GM12878 (cell line): ENCODE results near the gene IGFLR1.

ENCODE experiments used
- CBFB ChIP-seq: IDR thresholded peaks from 2 replicates; pipeline ENCODE4 v1.6.1; 2016; ENCODE audit warnings: antibody characterized with exemption, low read depth
- EED ChIP-seq: sonication (generic); IDR thresholded peaks from 2 replicates; pipeline ENCODE4 v1.6.1; 2016; ENCODE audit warnings: antibody characterized with exemption, low read depth
- HDAC2 ChIP-seq: fragments of 200-600 bp; sonication (generic); IDR thresholded peaks from 2 replicates; pipeline ENCODE4 v1.6.1; 2017
- HDAC6 ChIP-seq: fragments of 200-600 bp; sonication (generic); IDR thresholded peaks from one replicate; pipeline ENCODE4 v1.8.0; 2017; ENCODE audit warnings: antibody characterized with exemption; ENCODE audit not compliant: unreplicated experiment
- POLR2AphosphoS5 ChIP-seq: IDR thresholded peaks from 2 replicates; pipeline ENCODE4 v1.6.1; 2011; ENCODE audit warnings: mild to moderate bottlenecking, low read length, inconsistent platforms
- TF ChIP-seq, protein P1 (sequence below), 3 experiments: IDR thresholded peaks in 2 of 3; conservative IDR thresholded peaks in 1 of 3; 2 replicates each; pipeline ENCODE4 v1.5.1; 2011; ENCODE audit warnings: low read depth in 3 of 3, low read length in 3 of 3, mild to moderate bottlenecking in 3 of 3, control low read depth in 2 of 3, moderate library complexity in 2 of 3, inconsistent platforms in 1 of 3, mixed read lengths in 1 of 3; ENCODE audit not compliant: control insufficient read depth in 2 of 3, insufficient read depth in 1 of 3; ENCODE audit errors: extremely low read depth in 1 of 3

DNA sequence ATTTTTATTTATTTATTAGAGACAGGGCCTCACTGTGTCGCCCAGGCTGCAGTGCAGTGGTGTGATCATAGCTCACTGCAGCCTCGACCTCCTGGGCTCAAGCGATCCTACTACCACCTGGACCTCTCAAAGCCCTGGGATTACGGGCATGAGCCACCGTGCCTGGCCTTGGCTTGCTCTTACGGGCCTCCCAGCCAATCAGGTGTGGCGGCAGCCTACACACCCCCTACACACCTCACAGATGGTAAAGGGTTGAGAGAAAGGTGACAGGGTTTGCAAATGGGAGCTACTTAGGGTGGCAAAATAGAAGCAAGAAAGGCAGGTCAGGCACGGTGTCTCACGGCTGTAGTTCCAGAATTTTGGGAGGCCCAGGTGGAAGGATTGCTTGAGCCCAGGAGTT lies 38.9 kb downstream of the IGFLR1 start:
- no peak for TF ChIP-seq EED
- TF ChIP-seq CBFB, result no peak
- TF ChIP-seq, protein P1, sequence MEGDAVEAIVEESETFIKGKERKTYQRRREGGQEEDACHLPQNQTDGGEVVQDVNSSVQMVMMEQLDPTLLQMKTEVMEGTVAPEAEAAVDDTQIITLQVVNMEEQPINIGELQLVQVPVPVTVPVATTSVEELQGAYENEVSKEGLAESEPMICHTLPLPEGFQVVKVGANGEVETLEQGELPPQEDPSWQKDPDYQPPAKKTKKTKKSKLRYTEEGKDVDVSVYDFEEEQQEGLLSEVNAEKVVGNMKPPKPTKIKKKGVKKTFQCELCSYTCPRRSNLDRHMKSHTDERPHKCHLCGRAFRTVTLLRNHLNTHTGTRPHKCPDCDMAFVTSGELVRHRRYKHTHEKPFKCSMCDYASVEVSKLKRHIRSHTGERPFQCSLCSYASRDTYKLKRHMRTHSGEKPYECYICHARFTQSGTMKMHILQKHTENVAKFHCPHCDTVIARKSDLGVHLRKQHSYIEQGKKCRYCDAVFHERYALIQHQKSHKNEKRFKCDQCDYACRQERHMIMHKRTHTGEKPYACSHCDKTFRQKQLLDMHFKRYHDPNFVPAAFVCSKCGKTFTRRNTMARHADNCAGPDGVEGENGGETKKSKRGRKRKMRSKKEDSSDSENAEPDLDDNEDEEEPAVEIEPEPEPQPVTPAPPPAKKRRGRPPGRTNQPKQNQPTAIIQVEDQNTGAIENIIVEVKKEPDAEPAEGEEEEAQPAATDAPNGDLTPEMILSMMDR (IDR thresholded peaks at IDR 0.05 in 2 of 3, conservative IDR thresholded peaks at IDR 0.05 in 1 of 3; ENCODE audit: control insufficient read depth in 2 of 3, extremely low read depth in 1 of 3, insufficient read depth in 1 of 3, low read depth in 3 of 3, low read length in 3 of 3), result no peak
- no peak for TF ChIP-seq HDAC6
- TF ChIP-seq HDAC2, result no peak
- TF ChIP-seq POLR2AphosphoS5, result no peak
